Measurements from ENCODE around the gene PIGX. TPM values are rescaled to one million over a fixed set of nuclear protein-coding genes. Genes with fewer than 3 reads are reported as not detected.
"Not testable (repeated sequence)": the region's sequence is repeated elsewhere in the genome, so short reads cannot be mapped to it uniquely, and the experiment has no call there.

Gene PIGX
- total and polyA plus RNA-seq, 4 donors = 5.1 to 10.0 (median 6.6) TPM

DNA sequence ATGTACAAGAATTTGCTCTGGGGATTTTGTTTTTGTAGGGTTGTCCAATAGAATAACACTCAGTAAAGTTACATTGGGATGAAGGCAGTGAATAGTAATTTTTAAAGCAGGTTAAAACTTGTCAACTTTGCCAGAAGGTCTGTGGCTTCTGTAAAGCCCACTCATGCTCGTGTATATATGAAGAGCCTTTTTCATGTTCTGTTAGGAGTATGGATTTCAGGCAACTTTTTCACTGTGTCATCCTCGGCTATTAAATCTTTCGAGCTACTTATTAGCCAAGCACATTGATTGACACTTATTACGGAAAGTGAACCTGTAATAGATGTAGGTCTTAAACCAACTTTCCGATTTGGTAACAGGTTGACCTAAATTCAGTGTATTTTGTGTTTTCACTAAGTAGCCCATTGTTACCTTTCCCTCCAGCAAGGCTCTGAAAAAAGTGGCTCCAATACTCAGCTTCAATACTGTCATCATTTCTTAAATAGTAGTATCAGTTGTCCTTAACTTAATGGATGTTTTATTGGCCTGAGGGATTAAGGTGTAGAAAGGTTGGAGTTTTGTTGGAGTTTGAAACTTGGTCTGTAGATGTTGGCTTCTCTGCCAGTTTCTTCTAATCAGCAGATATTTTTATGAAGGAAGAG, 29.2 kb downstream of the PIGX start (continued):
- TF ChIP-seq, protein P1, sequence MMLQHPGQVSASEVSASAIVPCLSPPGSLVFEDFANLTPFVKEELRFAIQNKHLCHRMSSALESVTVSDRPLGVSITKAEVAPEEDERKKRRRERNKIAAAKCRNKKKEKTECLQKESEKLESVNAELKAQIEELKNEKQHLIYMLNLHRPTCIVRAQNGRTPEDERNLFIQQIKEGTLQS (IDR thresholded peaks at IDR 0.05) = peak; percentile 30
- TF ChIP-seq JUND (IDR thresholded peaks at IDR 0.05) = no peak

DNA sequence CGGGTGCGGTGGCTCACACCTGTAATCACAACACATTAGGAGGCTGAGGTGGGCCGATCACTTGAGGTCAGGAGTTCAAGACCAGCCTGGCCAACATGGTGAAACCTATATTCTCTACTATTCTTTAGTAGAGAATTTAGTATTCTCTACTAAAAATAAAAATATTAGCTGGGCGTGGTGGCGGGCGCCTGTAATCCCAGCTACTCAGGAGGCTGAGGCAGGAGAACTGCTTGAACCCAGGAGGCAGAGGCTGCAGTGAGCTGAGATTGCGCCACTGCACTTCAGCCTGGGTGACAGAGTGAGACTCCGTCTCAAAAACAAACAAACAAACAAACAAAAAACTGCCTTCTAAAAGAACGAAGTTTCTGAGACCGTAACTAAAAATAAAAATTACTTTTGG, 31.4 kb downstream of the PIGX start:
- H3K27ac ChIP-seq (ENCODE audit: low read depth in 1 of 2, low read length in 2 of 2); H3K27me3 ChIP-seq (ENCODE audit: control insufficient read depth in 4 of 4, insufficient read depth in 4 of 4, low read length in 3 of 4); H3K9ac ChIP-seq (ENCODE audit: low read depth in 1 of 2, low read length in 2 of 2); H3K4me3 ChIP-seq (ENCODE audit: low read depth in 1 of 3, low read length in 3 of 3); H3K9me3 ChIP-seq (ENCODE audit: control insufficient read depth in 4 of 4, low read length in 3 of 4); DNase-seq (ENCODE audit: low spot score); H3K36me3 ChIP-seq (ENCODE audit: control insufficient read depth in 4 of 4, insufficient read depth in 3 of 4, low read depth in 1 of 4, low read length in 3 of 4): not testable (repeated sequence)
- peaks cover 3 to 11% (median 5%) of the 10 kb centered on the region in 4 donors for H3K4me1 ChIP-seq (ENCODE audit: control insufficient read depth in 4 of 4, insufficient read depth in 4 of 4, low read length in 3 of 4)
- WGBS = 86% methylated on average over 10 of the region's 10 CpGs

DNA sequence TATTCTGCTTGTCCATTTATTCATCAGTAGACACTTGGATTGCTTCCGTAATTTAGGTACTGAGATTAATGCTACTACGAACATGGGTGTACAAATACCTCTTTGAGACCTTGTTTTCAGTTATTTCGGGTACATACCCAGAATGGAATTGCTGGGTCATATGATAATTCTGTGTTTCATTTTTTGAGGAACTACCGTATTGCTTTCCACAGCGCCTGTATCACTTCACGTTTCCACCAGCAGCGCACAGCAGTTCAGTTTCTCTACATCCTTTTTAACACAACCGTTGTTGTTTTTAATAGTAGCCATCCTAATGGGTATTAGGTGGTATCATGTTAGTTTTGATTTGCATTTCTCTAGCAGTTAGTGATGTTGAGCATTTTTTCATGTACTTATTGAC, 36.9 kb downstream of the PIGX start:
- WGBS = 82% methylated on average over 8 of the region's 8 CpGs
- Histone ChIP-seq H3K27me3 (ENCODE audit: control insufficient read depth in 4 of 4, insufficient read depth in 4 of 4, low read length in 3 of 4) (no peaks in the 10 kb centered on the region), H3K9ac (ENCODE audit: low read depth in 1 of 2, low read length in 2 of 2) (no peak overlapping the region), H3K4me3 (ENCODE audit: low read depth in 1 of 3, low read length in 3 of 3) (no peak overlapping the region), H3K4me1 (ENCODE audit: control insufficient read depth in 4 of 4, insufficient read depth in 4 of 4, low read length in 3 of 4) (peaks cover 0 to 6% (median 0%) of the 10 kb centered on the region in 4 donors), H3K9me3 (ENCODE audit: control insufficient read depth in 4 of 4, low read length in 3 of 4) (no peaks in the 10 kb centered on the region), H3K27ac (ENCODE audit: low read depth in 1 of 2, low read length in 2 of 2) (no peak overlapping the region), H3K36me3 (ENCODE audit: control insufficient read depth in 4 of 4, insufficient read depth in 3 of 4, low read depth in 1 of 4, low read length in 3 of 4) (peaks cover 0 to 2% (median 0%) of the 10 kb centered on the region in 4 donors)
- DNase-seq (ENCODE audit: low spot score) = no peak
- no peak for TF ChIP-seq RAD21 (IDR thresholded peaks at IDR 0.05)
- TF ChIP-seq RXRA (IDR thresholded peaks at IDR 0.05) = no peak

DNA sequence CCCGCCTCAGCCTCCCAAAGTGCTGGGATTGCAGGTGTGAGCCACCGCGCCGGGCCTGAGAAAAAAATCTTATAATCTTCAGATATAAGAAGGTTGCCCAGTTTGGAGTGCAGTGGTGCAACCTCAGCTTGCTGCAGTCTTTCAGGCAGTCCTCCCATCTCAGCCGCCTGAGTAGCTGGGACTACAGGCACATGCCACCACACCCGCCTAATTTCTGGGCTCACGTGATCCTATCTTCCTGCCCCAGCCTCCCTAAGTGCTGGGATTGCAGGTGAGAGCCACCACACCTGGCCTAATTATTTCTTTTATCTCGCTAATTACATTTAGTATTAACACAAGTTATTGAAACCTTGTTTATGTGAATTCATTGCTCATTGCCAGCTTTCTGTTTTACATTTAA, 41.0 kb downstream of the PIGX start:
- 98% methylated on average over 8 of the region's 8 CpGs for WGBS
- Histone ChIP-seq H3K27ac (ENCODE audit: low read depth in 1 of 2, low read length in 2 of 2) (no peak overlapping the region), H3K27me3 (ENCODE audit: control insufficient read depth in 4 of 4, insufficient read depth in 4 of 4, low read length in 3 of 4) (no peaks in the 10 kb centered on the region), H3K4me1 (ENCODE audit: control insufficient read depth in 4 of 4, insufficient read depth in 4 of 4, low read length in 3 of 4) (peaks cover 0 to 2% (median 0%) of the 10 kb centered on the region in 4 donors), H3K4me3 (ENCODE audit: low read depth in 1 of 3, low read length in 3 of 3) (no peak overlapping the region), H3K9me3 (ENCODE audit: control insufficient read depth in 4 of 4, low read length in 3 of 4) (peaks cover 3 to 8% (median 5%) of the 10 kb centered on the region in 4 donors), H3K36me3 (ENCODE audit: control insufficient read depth in 4 of 4, insufficient read depth in 3 of 4, low read depth in 1 of 4, low read length in 3 of 4) (peaks cover 0 to 3% (median 2%) of the 10 kb centered on the region in 4 donors), H3K9ac (ENCODE audit: low read depth in 1 of 2, low read length in 2 of 2) (no peak overlapping the region)
- no peak for DNase-seq (ENCODE audit: low spot score)
- no peak for TF ChIP-seq YY1 (IDR thresholded peaks at IDR 0.05)
- TF ChIP-seq GABPA (IDR thresholded peaks at IDR 0.05 in 1 of 2, conservative IDR thresholded peaks at IDR 0.05 in 1 of 2) = no peak
- TF ChIP-seq HNF4G (IDR thresholded peaks at IDR 0.05) = no peak
- TF ChIP-seq FOXA2 (IDR thresholded peaks at IDR 0.05) = no peak
- no peak for TF ChIP-seq RXRA (IDR thresholded peaks at IDR 0.05)
- TF ChIP-seq TAF1 (conservative IDR thresholded peaks at IDR 0.05) = no peak
- TF ChIP-seq JUND (IDR thresholded peaks at IDR 0.05) = no peak
- no peak for TF ChIP-seq SP1 (IDR thresholded peaks at IDR 0.05)
- TF ChIP-seq, protein P2, sequence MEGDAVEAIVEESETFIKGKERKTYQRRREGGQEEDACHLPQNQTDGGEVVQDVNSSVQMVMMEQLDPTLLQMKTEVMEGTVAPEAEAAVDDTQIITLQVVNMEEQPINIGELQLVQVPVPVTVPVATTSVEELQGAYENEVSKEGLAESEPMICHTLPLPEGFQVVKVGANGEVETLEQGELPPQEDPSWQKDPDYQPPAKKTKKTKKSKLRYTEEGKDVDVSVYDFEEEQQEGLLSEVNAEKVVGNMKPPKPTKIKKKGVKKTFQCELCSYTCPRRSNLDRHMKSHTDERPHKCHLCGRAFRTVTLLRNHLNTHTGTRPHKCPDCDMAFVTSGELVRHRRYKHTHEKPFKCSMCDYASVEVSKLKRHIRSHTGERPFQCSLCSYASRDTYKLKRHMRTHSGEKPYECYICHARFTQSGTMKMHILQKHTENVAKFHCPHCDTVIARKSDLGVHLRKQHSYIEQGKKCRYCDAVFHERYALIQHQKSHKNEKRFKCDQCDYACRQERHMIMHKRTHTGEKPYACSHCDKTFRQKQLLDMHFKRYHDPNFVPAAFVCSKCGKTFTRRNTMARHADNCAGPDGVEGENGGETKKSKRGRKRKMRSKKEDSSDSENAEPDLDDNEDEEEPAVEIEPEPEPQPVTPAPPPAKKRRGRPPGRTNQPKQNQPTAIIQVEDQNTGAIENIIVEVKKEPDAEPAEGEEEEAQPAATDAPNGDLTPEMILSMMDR (IDR thresholded peaks at IDR 0.05; ENCODE audit: low read depth, low read length, missing input control) = no peak
- no peak for TF ChIP-seq RAD21 (IDR thresholded peaks at IDR 0.05)
- TF ChIP-seq FOXA1 (IDR thresholded peaks at IDR 0.05) = no peak
- TF ChIP-seq, protein P3, sequence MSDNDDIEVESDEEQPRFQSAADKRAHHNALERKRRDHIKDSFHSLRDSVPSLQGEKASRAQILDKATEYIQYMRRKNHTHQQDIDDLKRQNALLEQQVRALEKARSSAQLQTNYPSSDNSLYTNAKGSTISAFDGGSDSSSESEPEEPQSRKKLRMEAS (IDR thresholded peaks at IDR 0.05) = no peak
- TF ChIP-seq, protein P1 (IDR thresholded peaks at IDR 0.05) = no peak
- TF ChIP-seq, protein P4, sequence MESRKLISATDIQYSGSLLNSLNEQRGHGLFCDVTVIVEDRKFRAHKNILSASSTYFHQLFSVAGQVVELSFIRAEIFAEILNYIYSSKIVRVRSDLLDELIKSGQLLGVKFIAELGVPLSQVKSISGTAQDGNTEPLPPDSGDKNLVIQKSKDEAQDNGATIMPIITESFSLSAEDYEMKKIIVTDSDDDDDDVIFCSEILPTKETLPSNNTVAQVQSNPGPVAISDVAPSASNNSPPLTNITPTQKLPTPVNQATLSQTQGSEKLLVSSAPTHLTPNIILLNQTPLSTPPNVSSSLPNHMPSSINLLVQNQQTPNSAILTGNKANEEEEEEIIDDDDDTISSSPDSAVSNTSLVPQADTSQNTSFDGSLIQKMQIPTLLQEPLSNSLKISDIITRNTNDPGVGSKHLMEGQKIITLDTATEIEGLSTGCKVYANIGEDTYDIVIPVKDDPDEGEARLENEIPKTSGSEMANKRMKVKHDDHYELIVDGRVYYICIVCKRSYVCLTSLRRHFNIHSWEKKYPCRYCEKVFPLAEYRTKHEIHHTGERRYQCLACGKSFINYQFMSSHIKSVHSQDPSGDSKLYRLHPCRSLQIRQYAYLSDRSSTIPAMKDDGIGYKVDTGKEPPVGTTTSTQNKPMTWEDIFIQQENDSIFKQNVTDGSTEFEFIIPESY (IDR thresholded peaks at IDR 0.05) = no peak
- TF ChIP-seq EGR1 (IDR thresholded peaks at IDR 0.05; ENCODE audit: low read depth in 2 of 2) = no peak
- TF ChIP-seq NR2F2 (IDR thresholded peaks at IDR 0.05) = no peak

Data from liver (tissue), 9 donors.